ENCODE results near the gene ANKDD1B. TPM values are rescaled to one million over a fixed set of nuclear protein-coding genes. Genes with fewer than 3 reads are reported as not detected.
"Not testable (repeated sequence)": the region's sequence is repeated elsewhere in the genome, so short reads cannot be mapped to it uniquely, and the experiment has no call there.

The ANKDD1B gene
- total RNA-seq (2014; rRNA removed; shearing (Covaris generic)), result 0.08 and 0.69 TPM in 2 replicates
- polyA plus RNA-seq (2015; cell fraction: cytosol; rRNA removed), result 0.05 and 0.11 TPM in 2 replicates
- polyA plus RNA-seq (2015; cell fraction: nucleus; rRNA removed), result 0.75 and 1.0 TPM in 2 replicates

DNA sequence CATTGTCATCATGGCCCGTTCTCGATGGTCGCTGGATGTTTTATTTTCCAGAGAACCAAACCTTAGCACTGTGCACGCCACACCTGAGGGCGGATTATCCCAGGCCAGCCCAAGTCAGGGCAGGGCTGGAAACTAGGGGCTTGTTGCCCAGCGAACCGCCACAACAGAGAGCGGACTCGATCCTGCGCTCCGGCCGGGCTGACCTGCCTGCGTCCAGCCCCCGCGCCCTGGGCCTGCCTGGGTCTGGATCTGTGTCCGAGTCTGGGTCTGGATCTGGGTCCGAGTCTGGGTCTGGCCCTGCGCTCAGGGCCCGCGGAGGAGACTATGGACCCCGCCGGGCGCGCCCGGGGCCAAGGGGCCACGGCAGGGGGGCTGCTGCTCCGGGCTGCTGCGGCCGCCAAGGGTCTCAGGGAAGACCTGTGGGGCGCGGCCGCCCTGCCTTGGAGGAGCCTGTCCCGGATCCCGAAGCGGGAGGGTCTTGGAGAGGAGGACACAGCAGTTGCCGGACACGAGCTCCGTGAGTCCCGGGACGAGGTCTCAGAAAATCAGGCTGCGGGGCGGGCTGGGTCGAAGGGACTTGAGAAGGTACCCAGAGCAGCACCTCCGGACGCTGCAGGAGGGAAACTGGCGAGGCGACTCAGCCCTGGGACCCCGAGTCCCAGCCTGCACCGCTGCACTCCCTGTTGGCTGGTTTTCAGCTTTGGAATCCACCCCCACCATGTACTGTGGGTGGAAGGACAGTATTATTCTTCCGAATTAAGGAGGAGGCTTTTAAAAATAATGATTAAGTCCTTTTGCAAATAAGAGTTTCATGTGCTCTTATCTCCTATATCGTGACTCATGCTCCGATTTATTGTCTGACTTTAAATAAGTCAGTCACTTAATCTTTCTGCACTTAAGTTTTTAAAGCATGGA lies at the start of gene ANKDD1B:
TSS of gene ANKDD1B (plus strand) at position 143 of the 915 bp plus-strand sequence. CDS start at position 325, 182 bp downstream.
- in situ Hi-C loops (cut with HindIII; ENCODE audit: low pct_unique_long_range_greater_than_20kb, low sequenced_read_pairs), result no loop called here
- no peak for DNase-seq (ENCODE audit: low read depth, low spot score)

- DNase-seq (ENCODE audit: low read depth, low spot score); in situ Hi-C loops (cut with HindIII; ENCODE audit: low pct_unique_long_range_greater_than_20kb, low sequenced_read_pairs): not testable (repeated sequence)
Observed at GRCh38 chr5:75565991-75566709, 45.1 kb upstream of the ANKDD1B start.

DNA sequence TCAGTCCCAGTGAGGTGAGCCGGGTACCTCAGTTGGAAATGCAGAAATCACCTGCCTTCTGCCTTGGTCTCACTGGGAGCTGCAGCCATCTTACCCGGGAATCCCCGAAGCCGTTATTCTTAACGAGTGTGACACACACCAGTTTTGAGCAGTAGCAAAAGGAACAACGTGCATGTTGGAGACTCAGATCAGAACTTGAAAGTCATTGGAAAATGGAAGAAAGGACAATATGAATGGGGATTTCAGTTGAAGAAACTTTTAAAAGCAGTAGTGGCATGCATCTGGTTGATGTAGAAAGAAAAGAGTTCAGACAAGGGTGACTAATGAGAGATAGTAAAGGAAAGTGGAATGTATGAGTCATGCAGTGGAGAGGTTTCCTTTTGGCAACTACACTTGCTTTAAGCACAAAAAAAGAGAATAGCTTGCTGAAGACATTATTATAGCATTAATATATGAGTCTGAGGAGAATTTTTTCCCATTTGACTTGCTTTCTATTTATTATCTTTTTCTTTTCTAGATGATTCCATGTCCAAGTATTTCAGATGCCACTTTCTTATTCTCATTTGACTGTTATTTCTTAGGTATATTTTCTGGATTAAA lies 44.4 kb upstream of the ANKDD1B start:
- peak; percentile 51 for DNase-seq (ENCODE audit: low read depth, low spot score)
- in situ Hi-C loops (cut with HindIII; ENCODE audit: low pct_unique_long_range_greater_than_20kb, low sequenced_read_pairs), result no loop called here

- no peak for DNase-seq (ENCODE audit: low read depth, low spot score)
- in situ Hi-C loops (cut with HindIII; ENCODE audit: low pct_unique_long_range_greater_than_20kb, low sequenced_read_pairs), result no loop called here
Observed at GRCh38 chr5:75567710-75568109, 43.5 kb upstream of the ANKDD1B start.

DNA sequence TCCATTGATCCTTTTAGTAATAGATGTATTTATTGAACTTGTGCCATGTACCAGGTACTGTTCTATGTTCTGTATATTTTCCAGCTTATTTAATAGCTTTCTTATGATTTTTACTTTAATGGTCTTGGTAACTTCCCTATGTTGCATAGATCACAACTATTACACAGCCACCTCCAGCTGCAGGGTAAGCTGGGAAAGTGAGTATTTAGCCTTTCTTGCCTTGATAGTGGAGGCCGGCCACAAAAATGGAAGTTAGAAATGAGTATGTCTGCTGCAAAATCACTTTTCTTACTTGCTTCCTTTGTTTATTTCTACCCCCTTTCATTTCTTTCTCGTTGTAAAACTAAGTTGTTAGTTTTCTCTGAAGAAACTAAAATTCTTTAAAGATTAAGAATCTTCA lies 43.1 kb upstream of the ANKDD1B start:
- in situ Hi-C loops (cut with HindIII; ENCODE audit: low pct_unique_long_range_greater_than_20kb, low sequenced_read_pairs), result no loop called here

GRCh38 chr5:75571547-75571946 lies 39.7 kb upstream of the ANKDD1B start:
- DNase-seq (ENCODE audit: low read depth, low spot score), result no peak
- in situ Hi-C loops (cut with HindIII; ENCODE audit: low pct_unique_long_range_greater_than_20kb, low sequenced_read_pairs), result no loop called here

More for the DNA sequence above, 43.1 kb upstream of the ANKDD1B start:
- no peak for DNase-seq (ENCODE audit: low read depth, low spot score)

- DNase-seq (ENCODE audit: low read depth, low spot score), result no peak
- in situ Hi-C loops (cut with HindIII; ENCODE audit: low pct_unique_long_range_greater_than_20kb, low sequenced_read_pairs), result no loop called here
Observed at GRCh38 chr5:75574791-75575190, 36.5 kb upstream of the ANKDD1B start.

DNA sequence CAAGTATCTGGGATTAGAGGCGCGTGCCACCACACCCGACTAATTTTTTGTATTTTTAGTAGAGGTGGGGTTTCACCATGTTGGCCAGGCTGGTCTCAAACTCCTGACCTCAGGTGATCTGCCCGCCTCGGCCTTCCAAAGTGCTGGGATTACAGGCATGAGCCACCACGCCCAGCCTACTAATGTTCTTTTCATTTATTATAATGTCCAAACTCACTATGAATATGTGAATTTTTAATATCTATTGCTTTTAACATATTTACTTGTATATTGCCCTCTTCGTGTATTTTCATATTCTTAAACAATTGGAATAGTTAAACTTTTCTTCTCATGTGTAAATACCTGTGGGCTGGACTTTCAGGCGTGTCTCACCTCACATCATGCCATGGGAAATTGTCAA lies 33.0 kb upstream of the ANKDD1B start:
- in situ Hi-C loops (cut with HindIII; ENCODE audit: low pct_unique_long_range_greater_than_20kb, low sequenced_read_pairs), result not testable (repeated sequence)

GRCh38 chr5:75584641-75585040 lies 26.6 kb upstream of the ANKDD1B start:
- peak; percentile 30 for DNase-seq (ENCODE audit: low read depth, low spot score)
- in situ Hi-C loops (cut with HindIII; ENCODE audit: low pct_unique_long_range_greater_than_20kb, low sequenced_read_pairs), result no loop called here

More for the DNA sequence above, 33.0 kb upstream of the ANKDD1B start:
- not testable (repeated sequence) for DNase-seq (ENCODE audit: low read depth, low spot score)

GRCh38 chr5:75588666-75589065 lies 22.6 kb upstream of the ANKDD1B start:
- no peak for DNase-seq (ENCODE audit: low read depth, low spot score)
- in situ Hi-C loops (cut with HindIII; ENCODE audit: low pct_unique_long_range_greater_than_20kb, low sequenced_read_pairs), result no loop called here

DNA sequence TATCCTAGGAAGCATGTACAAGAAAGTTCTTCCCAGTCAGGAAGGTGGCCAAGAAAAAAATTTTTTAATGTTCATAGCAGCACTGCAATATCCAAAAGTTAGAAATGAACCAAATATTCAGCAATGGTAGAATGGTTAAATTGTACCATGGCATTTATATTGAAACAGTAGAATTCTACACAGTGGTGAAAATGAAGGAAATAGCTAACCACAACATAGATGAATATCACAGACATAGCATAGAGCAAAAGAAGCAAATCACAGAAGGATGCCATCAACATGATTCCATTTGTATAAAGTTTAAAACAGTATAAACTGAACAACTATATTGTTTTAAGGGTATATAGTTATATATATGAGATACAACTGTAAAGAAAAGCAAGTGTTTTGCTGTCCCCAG lies 10.7 kb upstream of the ANKDD1B start:
- DNase-seq (ENCODE audit: low read depth, low spot score), result no peak
- in situ Hi-C loops (cut with HindIII; ENCODE audit: low pct_unique_long_range_greater_than_20kb, low sequenced_read_pairs), result no loop called here

DNA sequence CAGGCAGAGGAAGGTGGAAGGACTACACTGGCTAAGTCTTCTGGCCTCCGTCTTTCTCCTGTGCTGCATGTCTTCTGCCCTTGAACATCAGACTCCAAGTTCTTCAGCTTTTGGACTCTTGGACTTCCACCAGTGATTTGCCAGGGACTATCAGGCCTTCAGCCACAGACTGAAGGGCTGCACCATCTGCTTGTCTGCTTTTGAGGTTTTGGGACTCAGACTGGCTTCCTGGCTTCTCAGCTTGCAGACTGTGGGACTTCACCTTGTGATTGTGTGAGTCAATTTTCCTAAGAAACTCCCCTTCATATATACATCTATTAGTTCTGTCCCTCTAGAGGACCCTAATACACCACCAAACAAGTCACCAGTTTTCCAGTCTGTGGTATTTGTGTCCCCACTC lies 9.7 kb upstream of the ANKDD1B start:
- DNase-seq (ENCODE audit: low read depth, low spot score), result no peak
- in situ Hi-C loops (cut with HindIII; ENCODE audit: low pct_unique_long_range_greater_than_20kb, low sequenced_read_pairs), result no loop called here

- in situ Hi-C loops (cut with HindIII; ENCODE audit: low pct_unique_long_range_greater_than_20kb, low sequenced_read_pairs), result no loop called here
- DNase-seq (ENCODE audit: low read depth, low spot score), result peak; percentile 37
Observed at GRCh38 chr5:75601996-75602395, 9.3 kb upstream of the ANKDD1B start.

DNA sequence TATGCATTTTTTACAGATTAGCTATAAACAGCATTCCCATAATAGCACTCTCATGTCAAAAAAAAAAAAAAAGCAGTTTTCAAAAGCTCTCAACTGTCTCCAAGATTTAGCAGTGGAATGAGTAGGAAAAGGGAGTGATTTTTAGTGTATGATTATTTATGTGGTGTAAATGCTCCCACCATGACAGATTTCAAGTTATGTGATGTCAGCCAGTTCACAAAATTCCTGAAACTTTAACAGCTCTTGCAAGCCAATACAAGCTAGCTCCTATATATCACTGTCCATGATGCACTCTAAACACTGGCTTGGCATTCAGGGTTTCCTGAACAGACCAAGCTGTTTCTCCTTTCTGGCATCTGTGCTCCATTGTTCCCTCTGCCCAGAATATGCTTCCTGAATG lies 7.9 kb upstream of the ANKDD1B start:
- in situ Hi-C loops (cut with HindIII; ENCODE audit: low pct_unique_long_range_greater_than_20kb, low sequenced_read_pairs), result no loop called here

DNA sequence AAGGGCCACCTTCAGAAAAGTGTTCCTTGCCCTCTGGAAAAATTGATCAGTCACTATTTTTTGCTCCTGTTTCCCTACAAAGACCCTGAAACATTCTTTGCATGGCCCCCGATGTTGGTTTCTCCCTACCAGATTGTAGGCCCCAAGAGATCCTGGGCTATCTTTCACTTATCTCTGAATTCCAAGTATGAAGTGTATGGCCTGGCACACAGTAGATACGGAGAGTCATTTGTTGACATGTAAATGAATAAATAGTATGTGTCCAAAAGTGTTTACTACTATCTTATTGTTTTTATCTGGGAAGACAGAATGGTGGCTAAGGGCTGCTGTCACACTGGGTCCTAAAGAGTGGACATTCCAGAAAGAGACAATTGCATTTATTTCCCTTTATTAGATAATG lies 7.4 kb upstream of the ANKDD1B start:
- in situ Hi-C loops (cut with HindIII; ENCODE audit: low pct_unique_long_range_greater_than_20kb, low sequenced_read_pairs), result no loop called here
- no peak for DNase-seq (ENCODE audit: low read depth, low spot score)

More for the DNA sequence above, 7.9 kb upstream of the ANKDD1B start:
- DNase-seq (ENCODE audit: low read depth, low spot score), result peak; percentile 60

DNA sequence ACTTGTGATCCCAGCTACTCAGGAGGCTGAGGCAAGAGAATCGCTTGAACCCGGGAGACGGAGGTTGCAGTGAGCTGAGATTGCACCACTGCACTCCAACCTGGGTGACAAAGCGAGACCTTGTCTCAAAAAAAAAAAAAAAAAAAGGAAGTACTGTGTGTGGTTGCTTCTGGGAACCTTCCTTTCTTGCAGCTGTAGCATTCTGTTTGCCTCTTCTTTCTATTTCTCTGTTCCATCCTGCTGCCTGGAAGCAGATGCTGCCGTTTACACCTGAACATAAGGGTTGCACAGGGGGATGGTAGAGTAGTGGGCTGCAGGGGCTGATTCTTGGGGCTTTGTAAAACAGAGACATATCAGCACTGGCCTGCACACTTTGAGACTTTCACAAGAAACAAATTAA lies 3.9 kb upstream of the ANKDD1B start:
- DNase-seq (ENCODE audit: low read depth, low spot score); in situ Hi-C loops (cut with HindIII; ENCODE audit: low pct_unique_long_range_greater_than_20kb, low sequenced_read_pairs): not testable (repeated sequence)

DNA sequence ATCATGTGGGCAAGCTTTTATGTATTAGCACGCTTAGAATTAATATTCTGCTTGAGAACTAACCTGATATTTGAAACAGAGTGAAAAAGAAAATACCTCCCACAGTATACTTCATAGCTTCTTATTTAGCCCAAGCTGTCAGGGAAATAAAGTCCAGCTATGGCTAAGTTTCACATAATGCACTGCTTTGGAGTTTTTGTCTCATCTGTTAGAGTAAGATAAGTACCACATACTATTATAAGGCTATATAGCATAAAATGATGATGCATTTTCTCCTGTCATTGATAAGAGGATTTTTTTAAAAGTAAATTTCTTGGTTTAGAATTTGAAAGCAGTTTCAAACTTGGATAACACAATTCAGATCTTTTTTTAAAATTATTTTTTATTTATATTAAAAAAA lies 2.4 kb upstream of the ANKDD1B start:
- in situ Hi-C loops (cut with HindIII; ENCODE audit: low pct_unique_long_range_greater_than_20kb, low sequenced_read_pairs), result no loop called here
- DNase-seq (ENCODE audit: low read depth, low spot score), result no peak

- in situ Hi-C loops (cut with HindIII; ENCODE audit: low pct_unique_long_range_greater_than_20kb, low sequenced_read_pairs), result no loop called here
- DNase-seq (ENCODE audit: low read depth, low spot score), result no peak
Observed at GRCh38 chr5:75610201-75610600, 1.1 kb upstream of the ANKDD1B start.

Data from SK-MEL-5 (cell line).